Right hindlimb (tissue), 1 donor: ENCODE results near the gene FRMD4A.
A peak's percentile ranks its signal among the peaks of the same experiment; 100 is the strongest.

Experiments used
- DNase-seq: peaks from one replicate; pipeline ENCODE4 v3.0.0-alpha.2; 2018

FRMD4A gene

GRCh38 chr10:14181567-14181936, 149.2 kb downstream of the FRMD4A start:
- DNase-seq = no peak

GRCh38 chr10:14180911-14181566, 149.7 kb downstream of the FRMD4A start:
- no peak for DNase-seq

- DNase-seq = no peak
These were observed 151.5 kb downstream of the FRMD4A start for GRCh38 chr10:14179251-14179650.

GRCh38 chr10:14173706-14174594, 156.8 kb downstream of the FRMD4A start:
- peak; percentile 50 for DNase-seq

GRCh38 chr10:14173391-14173705, 157.4 kb downstream of the FRMD4A start:
- DNase-seq = no peak

GRCh38 chr10:14172336-14172950, 158.3 kb downstream of the FRMD4A start:
- DNase-seq = no peak

- DNase-seq = no peak
These were observed 159.4 kb downstream of the FRMD4A start for GRCh38 chr10:14171336-14171735.

GRCh38 chr10:14163377-14164086, 167.2 kb downstream of the FRMD4A start:
- DNase-seq = peak; percentile 35

GRCh38 chr10:14162629-14163344, 167.9 kb downstream of the FRMD4A start:
- DNase-seq = no peak

GRCh38 chr10:14162061-14162460, 168.7 kb downstream of the FRMD4A start:
- no peak for DNase-seq

- DNase-seq = no peak
These were observed 170.4 kb downstream of the FRMD4A start for GRCh38 chr10:14160299-14160698.

- no peak for DNase-seq
These were observed 172.1 kb downstream of the FRMD4A start for GRCh38 chr10:14158575-14158974.

GRCh38 chr10:14156104-14156503, 174.6 kb downstream of the FRMD4A start:
- DNase-seq = no peak

- DNase-seq = no peak
These were observed 177.1 kb downstream of the FRMD4A start for GRCh38 chr10:14153570-14154055.

GRCh38 chr10:14151571-14151970, 179.2 kb downstream of the FRMD4A start:
- no peak for DNase-seq

- no peak for DNase-seq
These were observed 180.2 kb downstream of the FRMD4A start for GRCh38 chr10:14150526-14150925.

- DNase-seq = no peak
These were observed 184.2 kb downstream of the FRMD4A start for GRCh38 chr10:14146501-14146900.

GRCh38 chr10:14146025-14146424, 184.7 kb downstream of the FRMD4A start:
- no peak for DNase-seq

- DNase-seq = no peak
These were observed 186.3 kb downstream of the FRMD4A start for GRCh38 chr10:14144451-14144850.

GRCh38 chr10:14142606-14143250, 188.0 kb downstream of the FRMD4A start:
- no peak for DNase-seq

- no peak for DNase-seq
These were observed 189.4 kb downstream of the FRMD4A start for GRCh38 chr10:14141283-14141682.

- DNase-seq = no peak
These were observed 193.3 kb downstream of the FRMD4A start for GRCh38 chr10:14137391-14137790.
